Mucosa of stomach (tissue), 1 donor: Measurements from ENCODE around the gene BAIAP2L2.

ENCODE experiments used
- H3K27me3 ChIP-seq: one replicate; pipeline ENCODE4 v1.7.0; 2013; ENCODE audit warnings: mild to moderate bottlenecking, low read length; ENCODE audit not compliant: control insufficient read depth, insufficient read depth
- H3K36me3 ChIP-seq: one replicate; pipeline ENCODE4 v1.7.0; 2013; ENCODE audit warnings: low read length; ENCODE audit not compliant: control insufficient read depth, insufficient read depth
- H3K4me1 ChIP-seq: one replicate; pipeline ENCODE4 v1.7.0; 2013; ENCODE audit warnings: mild to moderate bottlenecking, low read length; ENCODE audit not compliant: control insufficient read depth, insufficient read depth
- H3K4me3 ChIP-seq: one replicate; pipeline ENCODE4 v1.7.0; 2013; ENCODE audit warnings: low read length
- H3K9ac ChIP-seq: one replicate; pipeline ENCODE4 v1.7.0; 2013; ENCODE audit warnings: mild to moderate bottlenecking, low read length, moderate library complexity
- H3K9me3 ChIP-seq: one replicate; pipeline ENCODE4 v1.7.0; 2013; ENCODE audit warnings: mild to moderate bottlenecking, low read length, moderate library complexity; ENCODE audit not compliant: control insufficient read depth
- donor health status: Pancreatic carcinoma.

BAIAP2L2 gene

GRCh38 chr22:38097058-38097457 lies 13.4 kb downstream of the BAIAP2L2 start:
- Histone ChIP-seq H3K4me1 (peaks cover 9% of the 10 kb centered on the region), H3K27me3 (no peaks in the 10 kb centered on the region), H3K36me3 (no peaks in the 10 kb centered on the region), H3K4me3 (no peak overlapping the region), H3K9me3 (no peaks in the 10 kb centered on the region), H3K9ac (no peak overlapping the region)

DNA sequence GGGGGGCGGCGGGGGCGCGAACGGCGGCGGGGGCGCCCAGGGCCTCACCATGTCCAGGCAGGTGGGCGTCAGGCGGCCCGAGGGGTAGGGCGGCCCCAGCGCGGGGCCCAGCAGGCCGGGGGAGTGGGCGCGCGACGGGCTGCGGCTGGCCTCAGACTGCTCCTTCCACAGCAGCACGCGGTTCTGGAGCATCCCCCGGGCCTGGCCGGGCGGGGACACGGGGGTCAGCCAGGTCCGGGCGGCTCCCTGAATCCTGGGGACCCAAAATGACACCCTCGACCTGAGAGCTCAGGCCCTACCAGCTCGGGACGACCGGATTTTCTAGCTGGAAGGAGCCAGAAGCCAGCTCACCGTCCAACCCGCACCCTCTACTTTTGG lies 21.0 kb downstream of the BAIAP2L2 start:
- Histone ChIP-seq H3K9ac (no peak overlapping the region), H3K4me1 (no peaks in the 10 kb centered on the region), H3K36me3 (no peaks in the 10 kb centered on the region), H3K4me3 (no peak overlapping the region), H3K27me3 (no peaks in the 10 kb centered on the region), H3K9me3 (no peaks in the 10 kb centered on the region)

GRCh38 chr22:38088629-38089473 lies 21.6 kb downstream of the BAIAP2L2 start:
- H3K9ac ChIP-seq, result no peak overlapping the region
- H3K36me3 ChIP-seq, result no peaks in the 10 kb centered on the region
- no peaks in the 10 kb centered on the region for H3K27me3 ChIP-seq
- no peaks in the 10 kb centered on the region for H3K4me1 ChIP-seq
- no peak overlapping the region for H3K4me3 ChIP-seq
- no peaks in the 10 kb centered on the region for H3K9me3 ChIP-seq

- H3K9me3 ChIP-seq, result no peaks in the 10 kb centered on the region
- H3K9ac ChIP-seq, result no peak overlapping the region
- peaks cover 2% of the 10 kb centered on the region for H3K27me3 ChIP-seq
- no peak overlapping the region for H3K4me3 ChIP-seq
- H3K4me1 ChIP-seq, result no peaks in the 10 kb centered on the region
- H3K36me3 ChIP-seq, result no peaks in the 10 kb centered on the region
These were observed 22.6 kb downstream of the BAIAP2L2 start for GRCh38 chr22:38087855-38088254.

GRCh38 chr22:38086942-38087341 lies 23.5 kb downstream of the BAIAP2L2 start:
- H3K36me3 ChIP-seq, result no peaks in the 10 kb centered on the region
- H3K9ac ChIP-seq, result no peak overlapping the region
- H3K4me1 ChIP-seq, result peaks cover 6% of the 10 kb centered on the region
- H3K9me3 ChIP-seq, result no peaks in the 10 kb centered on the region
- no peak overlapping the region for H3K4me3 ChIP-seq
- H3K27me3 ChIP-seq, result peaks cover 11% of the 10 kb centered on the region

DNA sequence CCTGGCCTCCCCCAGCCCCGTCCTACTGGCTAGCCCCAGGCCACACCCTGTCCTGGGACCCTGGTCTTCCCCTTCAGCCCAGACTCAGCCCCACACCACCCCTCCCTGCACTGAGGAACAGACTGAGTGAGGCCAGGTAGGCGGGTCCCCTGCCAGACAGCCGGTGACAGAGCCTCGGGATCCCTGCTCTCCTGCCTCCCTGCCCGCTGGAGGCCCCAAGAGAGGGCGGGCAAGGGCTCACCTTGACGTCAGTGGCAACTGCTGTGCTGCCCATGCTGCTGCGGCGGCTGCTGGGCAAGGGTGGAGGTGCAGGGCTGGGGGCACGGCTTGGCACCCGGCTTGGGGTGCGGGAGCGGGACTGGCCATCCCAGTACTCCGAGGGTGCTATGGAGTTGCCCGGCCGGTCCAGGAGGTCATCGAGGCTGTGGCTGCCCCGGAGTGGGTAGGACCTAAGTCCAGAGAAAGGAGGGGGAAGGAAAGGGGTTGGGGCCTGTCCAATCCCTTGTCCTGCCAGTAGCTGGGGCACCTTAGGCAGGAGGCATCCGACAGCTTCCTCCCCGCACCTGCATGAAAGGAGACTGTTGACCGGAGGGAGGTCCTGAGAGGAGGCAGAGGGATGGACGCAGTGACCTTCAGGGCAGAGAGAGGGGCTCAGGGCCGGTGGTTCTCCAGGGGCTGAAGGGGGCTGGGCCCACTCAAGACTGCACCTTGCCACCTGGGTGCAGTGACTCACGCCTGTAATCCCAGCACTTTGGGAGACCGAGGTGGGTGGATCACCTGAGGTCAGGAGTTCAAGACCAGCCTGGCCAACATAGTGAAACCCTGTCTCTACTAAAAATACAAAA lies 24.3 kb downstream of the BAIAP2L2 start:
- H3K4me3 ChIP-seq, result no peak overlapping the region
- H3K36me3 ChIP-seq, result no peaks in the 10 kb centered on the region
- H3K9me3 ChIP-seq, result no peaks in the 10 kb centered on the region
- H3K27me3 ChIP-seq, result peaks cover 19% of the 10 kb centered on the region
- H3K4me1 ChIP-seq, result peaks cover 12% of the 10 kb centered on the region
- H3K9ac ChIP-seq, result no peak overlapping the region

DNA sequence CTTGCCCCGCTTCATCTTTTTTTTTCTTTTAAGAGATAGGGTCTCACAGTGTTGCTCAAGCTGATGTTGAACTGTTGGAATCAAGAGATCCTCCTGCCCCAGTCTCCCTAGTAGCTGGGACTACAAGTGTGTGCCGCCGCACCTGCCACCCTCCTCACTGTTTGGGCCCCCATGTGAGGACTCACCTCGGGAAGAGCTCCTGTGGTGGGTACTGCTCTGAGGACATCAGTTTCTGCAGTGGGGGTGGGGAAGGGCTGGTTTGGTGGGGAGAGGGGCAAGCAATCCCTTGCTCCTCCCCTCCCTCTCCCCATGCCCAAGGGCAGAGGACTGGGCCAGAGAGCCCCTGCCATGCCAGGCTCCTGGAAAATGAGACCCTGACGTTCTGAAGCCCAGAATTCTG lies 25.0 kb downstream of the BAIAP2L2 start:
- Histone ChIP-seq H3K4me3 (no peak overlapping the region), H3K27me3 (peaks cover 24% of the 10 kb centered on the region), H3K9me3 (no peaks in the 10 kb centered on the region), H3K36me3 (no peaks in the 10 kb centered on the region), H3K9ac (no peak overlapping the region), H3K4me1 (peaks cover 16% of the 10 kb centered on the region)

DNA sequence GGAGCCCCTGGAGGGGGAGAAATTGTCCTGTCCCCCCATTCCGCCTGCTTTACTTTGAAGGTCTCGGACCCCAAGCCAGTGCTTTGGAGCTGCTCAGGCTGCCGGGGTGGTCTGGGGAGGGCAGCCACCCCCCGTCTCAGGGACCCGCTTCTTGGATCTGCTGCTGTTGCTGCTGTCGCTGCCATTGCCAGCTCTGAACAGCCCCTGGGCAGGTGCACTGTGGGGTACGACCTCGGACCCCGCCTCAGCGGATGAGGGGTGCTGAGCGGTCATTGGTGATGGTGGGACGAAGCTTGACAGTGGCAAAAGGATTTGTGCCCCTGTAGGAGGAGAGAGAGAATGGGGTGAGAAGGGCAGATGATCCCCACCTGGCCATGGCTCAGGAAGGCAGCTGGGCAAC lies 25.4 kb downstream of the BAIAP2L2 start:
- H3K9me3 ChIP-seq, result no peaks in the 10 kb centered on the region
- H3K27me3 ChIP-seq, result peaks cover 27% of the 10 kb centered on the region
- peaks cover 16% of the 10 kb centered on the region for H3K4me1 ChIP-seq
- H3K9ac ChIP-seq, result no peak overlapping the region
- no peak overlapping the region for H3K4me3 ChIP-seq
- H3K36me3 ChIP-seq, result no peaks in the 10 kb centered on the region

DNA sequence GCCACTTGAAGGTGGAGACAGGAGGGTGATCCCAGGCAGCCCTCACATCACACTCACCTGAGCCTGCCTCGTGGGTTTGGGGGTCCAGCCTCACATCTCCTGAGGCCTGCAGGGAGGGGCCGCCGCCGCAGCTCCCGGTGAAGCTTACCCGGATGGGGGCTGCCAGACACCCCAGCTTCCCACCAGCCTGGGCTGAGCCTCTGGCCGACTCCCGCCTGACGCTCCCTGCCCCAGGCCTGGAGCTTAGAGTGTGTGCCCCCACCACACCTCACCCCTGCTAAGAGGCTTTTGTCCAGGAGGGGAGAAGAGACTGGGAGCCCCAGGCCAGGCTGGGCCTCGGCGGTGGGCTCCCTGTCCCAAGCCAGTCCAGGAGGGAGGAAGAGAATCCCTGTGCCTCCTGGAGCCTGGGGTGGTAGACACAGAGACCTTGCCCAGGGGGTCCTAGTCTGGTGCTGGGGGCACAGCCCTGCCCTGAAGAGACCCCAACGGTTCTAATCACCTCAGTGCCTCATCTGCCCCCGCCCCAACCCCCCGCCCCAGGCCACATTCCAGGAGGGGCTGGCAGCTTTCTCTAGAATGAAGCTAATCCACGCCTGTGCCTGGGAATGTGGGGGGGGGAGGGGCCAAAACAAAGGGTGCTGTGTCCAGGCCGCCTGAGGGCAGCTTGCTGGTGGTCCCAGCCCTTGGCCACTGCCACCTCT lies 26.4 kb downstream of the BAIAP2L2 start, which contains the start of gene SLC16A8:
TSS of gene SLC16A8 (minus strand) at position 254 of the 701 bp plus-strand sequence. CDS start 1,311 bp downstream, outside the sequence.
- H3K4me1 ChIP-seq, result peaks cover 16% of the 10 kb centered on the region
- H3K9me3 ChIP-seq, result no peaks in the 10 kb centered on the region
- H3K9ac ChIP-seq, result no peak within 1 kb of the TSS
- H3K36me3 ChIP-seq, result no peaks in the 10 kb centered on the region
- no peak within 1 kb of the TSS for H3K4me3 ChIP-seq
- peaks cover 27% of the 10 kb centered on the region for H3K27me3 ChIP-seq

GRCh38 chr22:38082986-38083710 lies 27.3 kb downstream of the BAIAP2L2 start:
- H3K4me3 ChIP-seq, result no peak overlapping the region
- H3K27me3 ChIP-seq, result peaks cover 27% of the 10 kb centered on the region
- H3K9ac ChIP-seq, result no peak overlapping the region
- peaks cover 16% of the 10 kb centered on the region for H3K4me1 ChIP-seq
- H3K9me3 ChIP-seq, result no peaks in the 10 kb centered on the region
- no peaks in the 10 kb centered on the region for H3K36me3 ChIP-seq

DNA sequence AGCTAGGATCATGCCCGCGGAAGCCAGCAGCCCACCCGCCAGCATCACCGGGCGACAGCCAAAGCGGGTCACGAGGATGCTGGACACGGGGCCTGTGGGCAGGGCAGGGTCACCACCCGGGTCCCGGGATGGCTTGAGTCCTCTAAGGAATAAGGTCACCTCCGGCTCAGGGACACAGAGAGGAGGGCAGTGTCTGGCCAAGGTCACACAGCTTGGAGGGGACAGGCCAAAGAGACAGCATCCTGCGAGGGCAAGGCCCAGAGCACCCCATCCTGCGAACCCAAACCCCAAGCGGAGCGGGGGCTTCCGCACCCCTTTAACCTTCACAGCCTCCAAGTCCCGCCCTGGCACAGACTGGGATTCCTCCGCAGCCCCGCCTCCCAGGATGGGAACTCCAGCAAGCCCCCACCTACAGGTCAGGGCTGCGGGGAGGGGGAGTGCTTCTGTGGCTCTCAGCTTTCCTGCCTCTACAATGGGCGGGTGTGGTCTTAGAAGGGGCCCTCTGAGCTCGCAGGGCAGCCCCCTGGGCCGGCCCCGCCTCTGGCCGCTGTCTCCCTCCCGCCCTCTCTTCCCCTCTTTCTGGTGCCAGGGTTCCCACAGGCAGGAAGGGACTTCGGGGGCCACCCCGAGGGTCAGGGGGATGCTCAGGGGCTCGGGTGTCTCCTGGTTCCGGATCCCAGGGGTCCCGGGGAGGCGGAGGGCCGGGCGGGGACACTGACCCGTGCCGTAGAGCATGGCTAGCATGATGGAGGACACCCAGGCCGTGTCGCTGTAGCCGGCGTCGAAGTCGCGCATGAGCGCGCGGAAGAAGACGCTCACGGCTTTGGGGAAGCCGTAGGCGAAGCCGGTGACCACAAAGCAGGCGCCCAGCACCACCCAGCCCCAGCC lies 28.3 kb downstream of the BAIAP2L2 start:
- H3K9me3 ChIP-seq, result no peaks in the 10 kb centered on the region
- peaks cover 27% of the 10 kb centered on the region for H3K27me3 ChIP-seq
- H3K4me3 ChIP-seq, result no peak overlapping the region
- peaks cover 16% of the 10 kb centered on the region for H3K4me1 ChIP-seq
- H3K36me3 ChIP-seq, result no peaks in the 10 kb centered on the region
- no peak overlapping the region for H3K9ac ChIP-seq
